ENCODE results near the gene SNTA1. TPM values are rescaled to one million over a fixed set of nuclear protein-coding genes. Genes with fewer than 3 reads are reported as not detected.
A peak's percentile ranks its signal among the peaks of the same experiment; 100 is the strongest.
"Not testable (repeated sequence)": the region's sequence is repeated elsewhere in the genome, so short reads cannot be mapped to it uniquely, and the experiment has no call there.

SNTA1 gene
- total RNA-seq, 1 experiment from 2014 or later: 9.9 TPM

- H3K27ac ChIP-seq (ENCODE audit: insufficient read length, low read depth, low read length): no peak overlapping the region
- H4K5ac ChIP-seq (ENCODE audit: insufficient read length, low read depth, low read length): no peak overlapping the region
- H2BK15ac ChIP-seq (ENCODE audit: low read depth, low read length): no peak overlapping the region
- no peak overlapping the region for H2AK5ac ChIP-seq (ENCODE audit: insufficient read length, low read length)
- H3K23me2 ChIP-seq (ENCODE audit: insufficient read length, low read depth, low read length, poor library complexity, severe bottlenecking): no peaks in the 10 kb centered on the region
- H2BK120ac ChIP-seq (ENCODE audit: low read depth, low read length, poor library complexity, severe bottlenecking): no peak overlapping the region
- H3K56ac ChIP-seq (ENCODE audit: insufficient read length, low read depth, low read length): no peak overlapping the region
- DNase-seq: no peak
- no peaks in the 10 kb centered on the region for H3K4me1 ChIP-seq (ENCODE audit: insufficient read depth, low read length)
- no peak for TF ChIP-seq CTCF (conservative IDR thresholded peaks at IDR 0.05)
- no peak overlapping the region for H2AFZ ChIP-seq (ENCODE audit: low read length)
- H3K23ac ChIP-seq (ENCODE audit: insufficient read length, low read depth, low read length): no peak overlapping the region
- H3T11ph ChIP-seq (ENCODE audit: low read length): no peak overlapping the region
- no peak overlapping the region for H2BK20ac ChIP-seq (ENCODE audit: low read depth, low read length, poor library complexity, severe bottlenecking)
- no peak overlapping the region for H3K4ac ChIP-seq (ENCODE audit: low read depth, low read length)
- H2BK12ac ChIP-seq (ENCODE audit: insufficient read length, low read depth, low read length): no peak overlapping the region
- Mint-ChIP-seq H3K27ac (peak overlapping the region in 2 of 3 experiments; percentile 25 to 87; a peak in 2 of 7 replicates), H3K36me3 (ENCODE audit: insufficient read depth in 1 of 3, low read depth in 3 of 3) (peaks cover 0 to 5% (median 4%) of the 10 kb centered on the region in 3 experiments; a peak in 2 of 7 replicates), H3K9me3 (no peaks in the 10 kb centered on the region), H3K4me3 (no peak overlapping the region), H3K4me1 (no peaks in the 10 kb centered on the region), H3K27me3 (ENCODE audit: low read depth) (no peaks in the 10 kb centered on the region)
- no peak overlapping the region for H3K14ac ChIP-seq (ENCODE audit: insufficient read depth, low read length)
- no peak overlapping the region for H3K18ac ChIP-seq (ENCODE audit: insufficient read length, low read depth, low read length)
- H4K91ac ChIP-seq (ENCODE audit: insufficient read length, low read depth, low read length): no peak overlapping the region
- H4K8ac ChIP-seq (replicated peaks; ENCODE audit: insufficient read length, low read depth, low read length): no peak overlapping the region
- no peaks in the 10 kb centered on the region for H3K79me2 ChIP-seq (ENCODE audit: insufficient read depth, low read length)
- H3K79me1 ChIP-seq (ENCODE audit: insufficient read depth, low read depth, low read length, poor library complexity, severe bottlenecking): no peaks in the 10 kb centered on the region
- no peaks in the 10 kb centered on the region for H4K20me1 ChIP-seq (ENCODE audit: control insufficient read depth, insufficient read depth, insufficient read length)
- WGBS (ENCODE audit: extremely low coverage, insufficient read length, low lambda C conversion rate): no CpG with 5 or more reads among the region's 5 CpGs
- no peaks in the 10 kb centered on the region for H3K27me3 ChIP-seq (ENCODE audit: insufficient read depth, low read length)
- H3K9ac ChIP-seq (ENCODE audit: extremely low read depth, insufficient read length, low read length): no peak overlapping the region
- H3K9me3 ChIP-seq (ENCODE audit: control insufficient read depth, low read depth, low read length): no peaks in the 10 kb centered on the region
- no peak overlapping the region for H3K4me2 ChIP-seq (ENCODE audit: insufficient read depth, insufficient read length, low read length)
- H2BK5ac ChIP-seq (ENCODE audit: insufficient read length, low read length): no peak overlapping the region
These were observed 11.7 kb downstream of the SNTA1 start for GRCh38 chr20:33431797-33432381.

DNA sequence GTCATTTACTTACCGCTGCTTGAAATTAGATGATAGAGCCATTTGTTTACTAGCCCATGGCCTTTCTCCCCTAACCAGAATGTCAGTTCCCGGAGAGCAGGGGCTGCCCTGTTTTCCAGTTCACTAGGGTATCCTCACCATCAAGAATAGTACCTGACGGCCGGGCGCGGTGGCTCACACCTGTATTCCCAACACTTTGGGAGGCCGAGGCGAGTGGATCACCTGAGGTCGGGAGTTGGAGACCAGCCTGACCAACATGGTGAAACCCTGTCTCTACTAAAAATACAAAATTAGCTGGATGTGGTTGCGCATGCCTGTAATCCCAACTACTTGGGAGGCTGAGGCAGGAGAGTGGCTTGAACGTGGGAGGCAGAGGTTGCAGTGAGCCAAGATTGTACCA is 19.7 kb downstream of the SNTA1 start:
- H3K36me3 Mint-ChIP-seq (ENCODE audit: insufficient read depth in 1 of 3, low read depth in 3 of 3); H2BK20ac ChIP-seq (ENCODE audit: low read depth, low read length, poor library complexity, severe bottlenecking); H3K23me2 ChIP-seq (ENCODE audit: insufficient read length, low read depth, low read length, poor library complexity, severe bottlenecking); H3K4me2 ChIP-seq (ENCODE audit: insufficient read depth, insufficient read length, low read length); H2BK120ac ChIP-seq (ENCODE audit: low read depth, low read length, poor library complexity, severe bottlenecking); DNase-seq; H3K9me3 ChIP-seq (ENCODE audit: control insufficient read depth, low read depth, low read length); H4K5ac ChIP-seq (ENCODE audit: insufficient read length, low read depth, low read length); H3K4me1 ChIP-seq (ENCODE audit: insufficient read depth, low read length); H3K9me3 Mint-ChIP-seq; H2BK12ac ChIP-seq (ENCODE audit: insufficient read length, low read depth, low read length); H3K4me3 Mint-ChIP-seq; H3T11ph ChIP-seq (ENCODE audit: low read length); H2AFZ ChIP-seq (ENCODE audit: low read length); H3K14ac ChIP-seq (ENCODE audit: insufficient read depth, low read length); H3K27ac ChIP-seq (ENCODE audit: insufficient read length, low read depth, low read length); H3K79me2 ChIP-seq (ENCODE audit: insufficient read depth, low read length); H3K18ac ChIP-seq (ENCODE audit: insufficient read length, low read depth, low read length); H3K23ac ChIP-seq (ENCODE audit: insufficient read length, low read depth, low read length); H2BK5ac ChIP-seq (ENCODE audit: insufficient read length, low read length); H3K27me3 ChIP-seq (ENCODE audit: insufficient read depth, low read length); H3K9ac ChIP-seq (ENCODE audit: extremely low read depth, insufficient read length, low read length); H4K20me1 ChIP-seq (ENCODE audit: control insufficient read depth, insufficient read depth, insufficient read length); H3K27ac Mint-ChIP-seq; H2AK5ac ChIP-seq (ENCODE audit: insufficient read length, low read length); H3K4me1 Mint-ChIP-seq; H2BK15ac ChIP-seq (ENCODE audit: low read depth, low read length); H4K91ac ChIP-seq (ENCODE audit: insufficient read length, low read depth, low read length); H3K27me3 Mint-ChIP-seq (ENCODE audit: low read depth); H3K56ac ChIP-seq (ENCODE audit: insufficient read length, low read depth, low read length); H3K79me1 ChIP-seq (ENCODE audit: insufficient read depth, low read depth, low read length, poor library complexity, severe bottlenecking); H4K8ac ChIP-seq (replicated peaks; ENCODE audit: insufficient read length, low read depth, low read length); H3K4ac ChIP-seq (ENCODE audit: low read depth, low read length): not testable (repeated sequence)
- no CpG with 5 or more reads among the region's 11 CpGs for WGBS (ENCODE audit: extremely low coverage, insufficient read length, low lambda C conversion rate)

All from H9 (cell line).